Lower leg skin (tissue), 4 donors: Measurements from ENCODE around the gene SLC28A1. TPM values are rescaled to one million over a fixed set of nuclear protein-coding genes. Genes with fewer than 3 reads are reported as not detected.
A peak's percentile ranks its signal among the peaks of the same experiment; 100 is the strongest.

Experiments
- DNase-seq, 2 donors: peaks; one replicate each; pipeline ENCODE4 v3.0.0-alpha.2; 2019; ENCODE audit warnings: low spot score in 2 of 2
- H3K4me3 ChIP-seq: fragments of 200-600 bp; sonication (generic); 2 replicates; pipeline ENCODE4 v1.5.1; 2017; ENCODE audit warnings: mild to moderate bottlenecking, low read depth; ENCODE audit not compliant: poor library complexity, severe bottlenecking
- CTCF ChIP-seq, 3 donors: fragments of 450-650 bp; IDR thresholded peaks; one replicate each; pipeline ENCODE4 v1.5.1; 2016; ENCODE audit warnings: antibody characterized with exemption in 3 of 3, mild to moderate bottlenecking in 3 of 3, moderate library complexity in 2 of 3
- POLR2A ChIP-seq, 2 donors: fragments of 450-650 bp; IDR thresholded peaks; one replicate each; pipeline ENCODE4 v1.6.1; 2016 to 2017; ENCODE audit warnings: antibody characterized with exemption in 2 of 2, mild to moderate bottlenecking in 1 of 2, moderate library complexity in 1 of 2
- WGBS, 2 donors: methylation state at CpG; one replicate each; pipeline ENCODE4 v1.1.5; 2018; 5-methylcytosine and 5-hydroxymethylcytosine counted together
- intact Hi-C: fragments of 100-400 bp; cut with DNase I; formaldehyde crosslinking; loops from one replicate; pipeline ENCODE4 v1.15.0; 2023; ENCODE audit warnings: low total_unique reads
- total RNA-seq, 4 donors: library from RNA; depleted of rRNA; stranded (reverse); fragments of >200 nt; gene quantifications; one replicate each; pipeline ENCODE4 v1.1.0, GENCODE V29; 2016

SLC28A1 gene
- total RNA-seq, 4 donors from 2014 or later = not detected

GRCh38 chr15:84953726-84954125 is 69.3 kb downstream of the SLC28A1 start:
- TF ChIP-seq POLR2A (IDR thresholded peaks at IDR 0.05) = no peak
- no peak for TF ChIP-seq CTCF (IDR thresholded peaks at IDR 0.05)
- WGBS, 2 donors = 54 to 83% methylated on average over 1 of the region's 1 CpG
- H3K4me3 ChIP-seq = no peak overlapping the region
- no peak for DNase-seq
- intact Hi-C loops = no loop called here

- intact Hi-C loops = no loop called here
- 23 to 27% methylated on average over 15 of the region's 15 CpGs for WGBS, 2 donors
- H3K4me3 ChIP-seq = no peak overlapping the region
- TF ChIP-seq POLR2A (IDR thresholded peaks at IDR 0.05) (no peak), CTCF (IDR thresholded peaks at IDR 0.05) (peak in 1 of 3 donors; percentile 42)
- DNase-seq = peak; percentile 53 to 92
Observed at GRCh38 chr15:84955089-84955848, 70.8 kb downstream of the SLC28A1 start.

GRCh38 chr15:84956199-84956598 is 71.7 kb downstream of the SLC28A1 start:
- no peak for DNase-seq
- intact Hi-C loops = no loop called here
- TF ChIP-seq POLR2A (IDR thresholded peaks at IDR 0.05) = no peak
- TF ChIP-seq CTCF (IDR thresholded peaks at IDR 0.05) = no peak
- no peak overlapping the region for H3K4me3 ChIP-seq
- WGBS, 2 donors = 91 to 92% methylated on average over 2 of the region's 2 CpGs

GRCh38 chr15:84960391-84961113 is 76.1 kb downstream of the SLC28A1 start:
- intact Hi-C loops = no loop called here
- no peak overlapping the region for H3K4me3 ChIP-seq
- TF ChIP-seq CTCF (IDR thresholded peaks at IDR 0.05) = no peak
- no peak for TF ChIP-seq POLR2A (IDR thresholded peaks at IDR 0.05)
- WGBS, 2 donors = 86 to 90% methylated on average over 13 of the region's 13 CpGs
- DNase-seq = no peak

- TF ChIP-seq CTCF (IDR thresholded peaks at IDR 0.05) (no peak), POLR2A (IDR thresholded peaks at IDR 0.05) (no peak)
- WGBS, 2 donors = 89 to 94% methylated on average over 3 of the region's 3 CpGs
- no peak overlapping the region for H3K4me3 ChIP-seq
- no peak for DNase-seq
- intact Hi-C loops = no loop called here
Observed at GRCh38 chr15:84961114-84961452, 76.6 kb downstream of the SLC28A1 start.
